GM10248 (cell line): ENCODE measurements around the gene CNBP.
"Not testable (repeated sequence)": the region's sequence is repeated elsewhere in the genome, so short reads cannot be mapped to it uniquely, and the experiment has no call there.

Source experiments
- CTCF ChIA-PET: fragments of 300-600 bp; sonication (Branson Sonifier 250); formaldehyde crosslinking; extraction: SDS; loops from one replicate; lab custom pipeline; 2021; ENCODE audit warnings: antibody characterized with exemption; lab: Yijun Ruan, JAX
- POLR2A ChIA-PET: fragments of 350-650 bp; sonication (Branson Sonifier 250); formaldehyde crosslinking; extraction: SDS; loops from one replicate; lab custom pipeline; 2020; ENCODE audit warnings: antibody characterized with exemption; lab: Yijun Ruan, JAX
- DNase-seq: peaks from one replicate; pipeline ENCODE4 v3.0.0; 2012; ENCODE audit errors: extremely low spot score
- TF ChIP-seq, protein P1 (sequence below): IDR thresholded peaks from 2 replicates; pipeline ENCODE4 v1.5.1; 2012; ENCODE audit warnings: mild to moderate bottlenecking, low read depth; ENCODE audit errors: extremely low read depth, missing control alignments, control extremely low read depth

The CNBP gene

DNA sequence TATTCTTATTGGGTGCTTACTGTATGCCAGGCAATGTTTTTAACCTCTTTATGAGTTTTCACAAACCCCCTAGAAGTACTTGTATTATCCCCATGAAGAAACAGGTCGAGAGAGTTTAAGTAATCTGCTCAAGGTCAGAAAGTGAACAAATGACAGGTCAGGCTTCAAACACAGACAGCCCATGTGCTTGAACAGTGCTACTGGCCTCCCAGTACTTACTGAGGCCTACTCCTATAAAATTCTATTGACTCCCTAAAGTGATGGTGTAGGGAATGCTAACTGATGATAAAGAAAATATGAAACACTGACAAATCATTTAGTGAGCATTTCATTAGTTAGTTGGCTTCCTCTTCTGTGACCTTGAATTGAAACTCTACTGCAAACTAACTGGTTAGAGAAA lies 4.2 kb upstream of the CNBP start:
- no peak for DNase-seq
- CTCF ChIA-PET: interaction anchor here (1.2 kb wide), 1 partner anchor 9 kb away, joined by 3 read pairs; no protein-coding TSS in a partner anchor
- TF ChIP-seq, protein P1, sequence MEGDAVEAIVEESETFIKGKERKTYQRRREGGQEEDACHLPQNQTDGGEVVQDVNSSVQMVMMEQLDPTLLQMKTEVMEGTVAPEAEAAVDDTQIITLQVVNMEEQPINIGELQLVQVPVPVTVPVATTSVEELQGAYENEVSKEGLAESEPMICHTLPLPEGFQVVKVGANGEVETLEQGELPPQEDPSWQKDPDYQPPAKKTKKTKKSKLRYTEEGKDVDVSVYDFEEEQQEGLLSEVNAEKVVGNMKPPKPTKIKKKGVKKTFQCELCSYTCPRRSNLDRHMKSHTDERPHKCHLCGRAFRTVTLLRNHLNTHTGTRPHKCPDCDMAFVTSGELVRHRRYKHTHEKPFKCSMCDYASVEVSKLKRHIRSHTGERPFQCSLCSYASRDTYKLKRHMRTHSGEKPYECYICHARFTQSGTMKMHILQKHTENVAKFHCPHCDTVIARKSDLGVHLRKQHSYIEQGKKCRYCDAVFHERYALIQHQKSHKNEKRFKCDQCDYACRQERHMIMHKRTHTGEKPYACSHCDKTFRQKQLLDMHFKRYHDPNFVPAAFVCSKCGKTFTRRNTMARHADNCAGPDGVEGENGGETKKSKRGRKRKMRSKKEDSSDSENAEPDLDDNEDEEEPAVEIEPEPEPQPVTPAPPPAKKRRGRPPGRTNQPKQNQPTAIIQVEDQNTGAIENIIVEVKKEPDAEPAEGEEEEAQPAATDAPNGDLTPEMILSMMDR: no peak
- POLR2A ChIA-PET: no interaction called here

- no peak for DNase-seq
- TF ChIP-seq, protein P1: no peak
- CTCF ChIA-PET: interaction anchor here (0.8 to 2.0 kb wide), 7 partner anchors 10 to 132 kb away, joined by 3 to 12 read pairs (median 3); no protein-coding TSS in a partner anchor
- POLR2A ChIA-PET: interaction anchor here (1.3 kb wide), 1 partner anchor 24 kb away, joined by 3 read pairs; no protein-coding TSS in a partner anchor
These were observed 2.1 kb upstream of the CNBP start for GRCh38 chr3:129185783-129186182.

DNA sequence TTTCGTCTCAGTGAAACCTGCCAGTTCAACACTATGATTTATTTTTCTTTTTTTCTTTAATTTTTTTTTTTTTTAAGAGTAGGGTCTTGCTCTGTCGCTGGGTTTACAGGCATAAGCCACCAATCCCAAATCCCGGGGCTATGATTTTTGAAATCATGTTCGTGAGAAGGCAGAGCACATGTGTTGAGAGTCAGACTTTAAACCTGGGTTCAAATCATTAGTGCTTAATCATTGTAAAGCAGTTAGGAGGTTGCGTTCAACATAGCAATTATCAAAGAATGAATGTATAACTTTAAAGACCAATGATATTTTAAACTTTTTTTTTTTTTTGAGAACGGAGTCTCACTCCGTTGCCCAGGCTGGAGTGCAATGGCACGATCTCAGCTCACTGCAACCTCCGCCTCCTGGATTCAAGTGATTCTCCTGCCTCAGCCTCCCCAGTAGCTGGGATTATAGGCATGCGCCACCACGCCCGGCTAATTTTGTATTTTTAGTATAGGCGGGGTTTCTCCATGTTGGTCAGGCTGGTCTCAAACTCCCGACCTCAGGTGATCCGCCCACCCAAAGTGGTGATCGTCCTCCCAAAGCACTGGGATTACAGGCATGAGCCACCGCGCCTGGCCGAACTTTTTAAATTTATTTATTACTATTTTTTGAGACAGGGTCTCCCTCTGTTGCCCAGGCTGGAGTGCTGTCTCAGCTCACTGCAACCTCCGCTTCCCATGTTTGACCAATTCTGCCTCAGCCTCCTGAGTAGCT lies 1.3 kb upstream of the CNBP start:
- DNase-seq: not testable (repeated sequence)
- CTCF ChIA-PET: interaction anchor here (1.1 to 2.0 kb wide), 5 partner anchors 22 to 131 kb away, joined by 3 to 12 read pairs (median 3); no protein-coding TSS in a partner anchor
- POLR2A ChIA-PET: interaction anchor here (1.3 kb wide), 1 partner anchor 23 kb away, joined by 3 read pairs; no protein-coding TSS in a partner anchor

GRCh38 chr3:129184396-129184657 lies 631 bp upstream of the CNBP start:
- no peak for DNase-seq
- CTCF ChIA-PET: no interaction called here
- POLR2A ChIA-PET: interaction anchor here (0.5 kb wide), 1 partner anchor 49 kb away, joined by 3 read pairs; no protein-coding TSS in a partner anchor
- TF ChIP-seq, protein P1: no peak

- POLR2A ChIA-PET: no interaction called here
- TF ChIP-seq, protein P1: no peak
- DNase-seq: no peak
- CTCF ChIA-PET: interaction anchor here (3.3 kb wide), 1 partner anchor 20 kb away, joined by 14 read pairs; no protein-coding TSS in a partner anchor
These were observed 1.1 kb downstream of the CNBP start for GRCh38 chr3:129182390-129183185.

GRCh38 chr3:129181819-129182218 lies 1.9 kb downstream of the CNBP start:
- TF ChIP-seq, protein P1: no peak
- ChIA-PET CTCF (interaction anchor here (3.3 kb wide), 1 partner anchor 20 kb away, joined by 14 read pairs; no protein-coding TSS in a partner anchor), POLR2A (no interaction called here)
- no peak for DNase-seq
